NCI-H1436 (cell line): ENCODE measurements around the gene HAGH.

ENCODE experiments used
- DNase-seq: peaks from one replicate; lab custom pipeline; 2025; lab: John Stamatoyannopoulos, UW

The HAGH gene

GRCh38 chr16:1773703-1774447, 52.8 kb downstream of the HAGH start:
- no peak for DNase-seq

GRCh38 chr16:1772908-1773702, 53.5 kb downstream of the HAGH start, which contains the start of gene MRPS34:
MRPS34 (minus strand) TSS chr16:1773134; CDS start chr16:1773119, 15 bp downstream.
- DNase-seq = peak; percentile 79

GRCh38 chr16:1772362-1772907, 54.2 kb downstream of the HAGH start, which contains the start of gene EME2:
EME2 (plus strand) TSS chr16:1772810; CDS start chr16:1773228, 418 bp downstream.
- no peak for DNase-seq

- no peak for DNase-seq
Measured at GRCh38 chr16:1771864-1772361, 54.7 kb downstream of the HAGH start.

GRCh38 chr16:1771188-1771863, 55.3 kb downstream of the HAGH start, which contains the start of gene NME3:
NME3 (minus strand) TSS chr16:1771543; CDS start chr16:1771534, 9 bp downstream.
- no peak for DNase-seq

GRCh38 chr16:1770328-1771187, 56.1 kb downstream of the HAGH start:
- no peak for DNase-seq

GRCh38 chr16:1769402-1770300, 57.0 kb downstream of the HAGH start:
- DNase-seq = no peak

GRCh38 chr16:1768767-1769401, 57.7 kb downstream of the HAGH start:
- no peak for DNase-seq

- DNase-seq = no peak
Measured at GRCh38 chr16:1768061-1768766, 58.4 kb downstream of the HAGH start.

- no peak for DNase-seq
Measured at GRCh38 chr16:1767116-1767994, 59.3 kb downstream of the HAGH start.

- no peak for DNase-seq
Measured at GRCh38 chr16:1766701-1767100, 59.9 kb downstream of the HAGH start.

- DNase-seq = no peak
Measured at GRCh38 chr16:1766231-1766630, 60.4 kb downstream of the HAGH start.

- DNase-seq = no peak
Measured at GRCh38 chr16:1765826-1766225, 60.8 kb downstream of the HAGH start.

- no peak for DNase-seq
Measured at GRCh38 chr16:1764971-1765370, 61.7 kb downstream of the HAGH start.

- no peak for DNase-seq
Measured at GRCh38 chr16:1763521-1764511, 62.8 kb downstream of the HAGH start.

GRCh38 chr16:1762879-1763520, 63.6 kb downstream of the HAGH start:
- no peak for DNase-seq
